Heart left ventricle (tissue), 16 donors: ENCODE data around the gene COL16A1. TPM values are rescaled to one million over a fixed set of nuclear protein-coding genes. Genes with fewer than 3 reads are reported as not detected.

Experiments
- ATAC-seq, 4 donors: fragments of 200-7000 bp; cut with Tn5 transposase; one replicate each; pipeline ENCODE4 v1.9.1; 2020 to 2022; ENCODE audit warnings: moderate library complexity in 4 of 4, mild to moderate bottlenecking in 3 of 4, moderate number of reproducible peaks in 1 of 4
- DNase-seq, 5 donors: peaks; one replicate each; pipeline ENCODE4 v3.0.0-alpha.2; 2020
- H3K27ac ChIP-seq, 12 donors: fragments of 200-600 bp; sonication (generic) in 4 of 12; one replicate each; pipeline versions ENCODE4 v1.5.0 to v1.8.0; 2016 to 2022; ENCODE audit warnings: mild to moderate bottlenecking in 2 of 12
- H3K27me3 ChIP-seq, 9 donors: fragments of 200-600 bp; sonication (generic) in 2 of 9; one replicate each; pipeline versions ENCODE4 v1.5.1 to v1.8.0; 2016 to 2022; ENCODE audit warnings: mild to moderate bottlenecking in 3 of 9
- H3K36me3 ChIP-seq, 9 donors: fragments of 200-600 bp; sonication (generic) in 2 of 9; one replicate each; pipeline versions ENCODE4 v1.5.0 to v1.8.0; 2018 to 2022; ENCODE audit warnings: mild to moderate bottlenecking in 2 of 9
- H3K4me1 ChIP-seq, 12 donors: fragments of 200-600 bp; sonication (generic) in 4 of 12; one replicate each; pipeline versions ENCODE4 v1.5.0 to v1.8.0; 2016 to 2022; ENCODE audit warnings: mild to moderate bottlenecking in 3 of 12
- H3K4me3 ChIP-seq, 12 donors: fragments of 200-600 bp; sonication (generic) in 4 of 12; one replicate each; pipeline versions ENCODE4 v1.5.0 to v1.8.0; 2017 to 2022; ENCODE audit warnings: mild to moderate bottlenecking in 9 of 12, moderate library complexity in 4 of 12
- H3K9me3 ChIP-seq, 12 donors: fragments of 200-600 bp; sonication (generic) in 4 of 12; one replicate each; pipeline versions ENCODE4 v1.5.0 to v1.8.0; 2016 to 2022; ENCODE audit warnings: mild to moderate bottlenecking in 1 of 12
- CTCF ChIP-seq, 12 donors: fragments of 200-600 bp; sonication (generic) in 4 of 12; IDR thresholded peaks; one replicate each; pipeline versions ENCODE4 v1.5.0 to v1.8.0; 2018 to 2022; ENCODE audit warnings: antibody characterized with exemption in 12 of 12, mild to moderate bottlenecking in 5 of 12
- POLR2A ChIP-seq, 2 donors: fragments of 450-650 bp; IDR thresholded peaks; one replicate each; pipeline ENCODE4 v1.6.1; 2017; ENCODE audit warnings: antibody characterized with exemption in 2 of 2, mild to moderate bottlenecking in 2 of 2, moderate library complexity in 2 of 2
- WGBS, 4 donors: extraction: QIAGEN DNeasy Blood & Tissue Kit in 2 of 4; methylation state at CpG; one replicate each; pipeline versions ENCODE4 v1.1.5 to v1.1.7; 2013 to 2018; 5-methylcytosine and 5-hydroxymethylcytosine counted together
- intact Hi-C, 10 donors: fragments of 100-400 bp; cut with DNase I; formaldehyde crosslinking; loops; one replicate each; pipeline versions ENCODE4 v1.11.1 to v1.14.2; 2022
- polyA plus RNA-seq, 2 donors: library from polyadenylated mRNA; stranded (reverse); fragments of 200-250 nt; gene quantifications; one replicate each; pipeline ENCODE4 v1.2.3, GENCODE V29; 2013
- total RNA-seq, 9 donors: library from RNA; depleted of rRNA in 2 of 9; stranded (reverse); fragments of >200 nt in 2 of 9; fragmentation: NEBNext Ultra II Directional in 3 of 9; extraction: Animal tissue kit (Norgen Biotek cat#: 25700) in 3 of 9; gene quantifications; one replicate each; pipeline versions ENCODE4 v1.1.0 to v1.2.4, GENCODE V29; 2016 to 2023
- donor health status: ischemic (EF 13 %, LVEDD 7.1; RV severe dilation, severe dysfunction).
- donor health status: healthy with polysubstance abuse.
- donor health status: DM: no; HTN: yes; CAD: no.
- donor health status: DM: no; HTN: no; CAD: no.
- donor health status: ischemic (EF 25% LVEDD 6.9; RV normal size, moderate dysfunction).
- donor health status: ischemic (EF 25% LVEDD 5.7; RV mildly dilated, moderate dysfunction).
- donor health status: healthy.
- donor health status: DM: yes; HTN: yes; CAD: no.
- donor health status: ischemic (EF 35%, LVEDD 5.7; RV mildly dilated, moderate dysfunction).
- donor health status: nonischemic (EF 11% LVEDD 7.7; RV severe dilation, severe dysfunction).
- donor health status: DM: yes; HTN: yes; CAD: no.
- donor health status: PGD.
- donor health status: ischemic (EF 29% LVEDD 5.4; RV normal size, mild dysfunction).
- donor health status: nonischemic (EF 23%, LVEDD 6.1; RV moderate dilation, normal function).

Gene COL16A1
- total and polyA plus RNA-seq, 11 donors = 7.5 to 24.1 (median 13.1) TPM

- DNase-seq = peak in 1 of 5 donors; percentile 64
- peak overlapping the region; percentile 15 to 88 (median 72) for H3K27ac ChIP-seq
These were observed 658 bp upstream of the COL16A1 start for GRCh38 chr1:31704271-31705079.

GRCh38 chr1:31702836-31703404 is 897 bp downstream of the COL16A1 start:
- TF ChIP-seq POLR2A (IDR thresholded peaks at IDR 0.05) = no peak
- no peak for TF ChIP-seq CTCF (IDR thresholded peaks at IDR 0.05)
- intact Hi-C loops = loop anchor here in 1 of 10 donors (5.0 kb wide), 1 partner anchor 36 kb away; no protein-coding TSS in a partner anchor
- Histone ChIP-seq H3K4me1 (peaks cover 5 to 62% (median 39%) of the 10 kb centered on the region in 12 donors), H3K4me3 (peak overlapping the region in 9 of 12 donors; percentile 24 to 63 (median 54)), H3K36me3 (peaks cover 0 to 19% (median 0%) of the 10 kb centered on the region in 9 donors), H3K27ac (peak overlapping the region in 8 of 12 donors; percentile 62 to 88 (median 75)), H3K9me3 (no peaks in the 10 kb centered on the region), H3K27me3 (peaks cover 0 to 23% (median 0%) of the 10 kb centered on the region in 9 donors)
- no peak for DNase-seq
- no peak for ATAC-seq
- WGBS, 4 donors = 69 to 89% (median 86%) methylated on average over 6 to 8 of the region's 8 CpGs

More at GRCh38 chr1:31704271-31705079, 658 bp upstream of the COL16A1 start:
- Histone ChIP-seq H3K36me3 (peaks cover 0 to 7% (median 0%) of the 10 kb centered on the region in 9 donors), H3K4me1 (peaks cover 5 to 62% (median 39%) of the 10 kb centered on the region in 12 donors), H3K27me3 (peaks cover 0 to 23% (median 0%) of the 10 kb centered on the region in 9 donors), H3K9me3 (no peaks in the 10 kb centered on the region), H3K4me3 (peak overlapping the region in 11 of 12 donors; percentile 24 to 63 (median 50))
- WGBS, 4 donors = 37 to 46% (median 40%) methylated on average over 13 to 19 of the region's 19 CpGs
- ATAC-seq = peak in 1 of 4 donors; percentile 14
- TF ChIP-seq CTCF (IDR thresholded peaks at IDR 0.05) (no peak), POLR2A (IDR thresholded peaks at IDR 0.05) (no peak)
- intact Hi-C loops = loop anchor here in 2 of 10 donors (5.0 kb wide), 1 partner anchor 37 kb away; no protein-coding TSS in a partner anchor

- 28 to 41% (median 35%) methylated on average over 10 of the region's 10 CpGs for WGBS, 4 donors
- H3K36me3 ChIP-seq = peaks cover 0 to 36% (median 3%) of the 10 kb centered on the region in 9 donors
- no peaks in the 10 kb centered on the region for H3K9me3 ChIP-seq
- ATAC-seq = peak; percentile 53 to 73 (median 62)
- H3K27ac ChIP-seq = peak overlapping the region in 11 of 12 donors; percentile 53 to 88 (median 78)
- peak; percentile 87 to 94 (median 89) for DNase-seq
- H3K27me3 ChIP-seq = peaks cover 0 to 23% (median 0%) of the 10 kb centered on the region in 9 donors
- peak overlapping the region in 4 of 12 donors; percentile 10 to 62 (median 20) for H3K4me3 ChIP-seq
- peaks cover 5 to 58% (median 39%) of the 10 kb centered on the region in 12 donors for H3K4me1 ChIP-seq
- intact Hi-C loops = loop anchor here in 1 of 10 donors (5.0 kb wide), 1 partner anchor 34 kb away; no protein-coding TSS in a partner anchor
- TF ChIP-seq CTCF (IDR thresholded peaks at IDR 0.05) (no peak), POLR2A (IDR thresholded peaks at IDR 0.05) (no peak)
These were observed 2.6 kb downstream of the COL16A1 start for GRCh38 chr1:31701091-31701736.
